ENCODE results near the gene CHFR. TPM values are rescaled to one million over a fixed set of nuclear protein-coding genes. Genes with fewer than 3 reads are reported as not detected.

CHFR gene
- total and polyA plus RNA-seq, 2 of the 4 experiments (the other 2 are of a cell fraction): 13.4 to 35.3 TPM

GRCh38 chr12:132814232-132814631 lies 73.2 kb downstream of the CHFR start:
- Histone ChIP-seq H2BK5ac (ENCODE audit: low read depth, low read length, poor library complexity, severe bottlenecking) (no peak overlapping the region), H3K4me2 (ENCODE audit: low read depth, low read length) (no peak overlapping the region), H2BK120ac (ENCODE audit: low read depth, low read length) (no peak overlapping the region), H4K5ac (ENCODE audit: low read depth, low read length) (no peak overlapping the region), H3K18ac (ENCODE audit: low read depth, low read length) (no peak overlapping the region), H2BK15ac (ENCODE audit: low read depth, low read length) (no peak overlapping the region), H3K23ac (ENCODE audit: low read depth, low read length) (no peak overlapping the region), H4K8ac (ENCODE audit: low read depth in 2 of 2, low read length in 2 of 2) (no peak overlapping the region), H3K9ac (ENCODE audit: low read depth, low read length) (no peak overlapping the region), H2AFZ (replicated peaks; ENCODE audit: low read length, poor library complexity) (no peak overlapping the region), H2AK5ac (ENCODE audit: low read depth, low read length) (no peak overlapping the region), H3K27ac (ENCODE audit: insufficient read depth, low read length) (no peak overlapping the region), H4K20me1 (ENCODE audit: insufficient read depth, low read length) (peaks cover 86% of the 10 kb centered on the region), H3K56ac (ENCODE audit: extremely low read depth, insufficient read depth, low read length) (no peak overlapping the region), H3K4me1 (ENCODE audit: control insufficient read depth, insufficient read depth, low read length) (peaks cover 5% of the 10 kb centered on the region), H3K9me3 (ENCODE audit: control insufficient read depth, insufficient read depth, low read length) (no peaks in the 10 kb centered on the region), H4K91ac (ENCODE audit: insufficient read depth, low read depth, low read length) (no peak overlapping the region), H3K9me1 (ENCODE audit: insufficient read depth, low read length) (peaks cover 16% of the 10 kb centered on the region), H2BK20ac (ENCODE audit: low read depth, low read length) (no peak overlapping the region), H3K27me3 (ENCODE audit: control insufficient read depth, insufficient read depth, low read length) (no peaks in the 10 kb centered on the region), H2AK9ac (replicated peaks; ENCODE audit: low read depth, low read length, poor library complexity) (no peak overlapping the region), H3K36me3 (ENCODE audit: control insufficient read depth, insufficient read depth, low read length) (peaks cover 69% of the 10 kb centered on the region), H3K14ac (replicated peaks; ENCODE audit: low read depth, low read length) (no peak overlapping the region), H3K79me1 (ENCODE audit: low read depth in 1 of 2, low read length in 2 of 2) (peaks cover 17 to 66% of the 10 kb centered on the region in 2 experiments; a peak in 3 of 4 replicates), H3K4ac (ENCODE audit: low read depth, low read length) (no peak overlapping the region), H3K4me3 (ENCODE audit: insufficient read depth, low read depth, low read length) (no peak overlapping the region)
- 99% methylated on average over 14 of the region's 21 CpGs; no CpG with 5 or more reads in 1 of the 2 experiments for WGBS, 2 experiments (ENCODE audit: extremely low coverage in 2 of 2, insufficient read length in 1 of 2)
- in situ Hi-C loops (cut with MboI; ENCODE audit: low sequenced_read_pairs) (no loop called here), intact Hi-C loops (cut with micrococcal nuclease) (no loop called here), dilution Hi-C loops (cut with HindIII; ENCODE audit: low sequenced_read_pairs, unreplicated experiment) (no loop called here)
- ChIA-PET POLR2A (ENCODE audit: unreplicated experiment) (no interaction called here), CTCF (no interaction called here)
- no peak for ATAC-seq (ENCODE audit: low read depth)
- TF ChIP-seq CEBPB (IDR thresholded peaks at IDR 0.05; ENCODE audit: low read depth, low read length) (no peak), RAD21 (IDR thresholded peaks at IDR 0.05; ENCODE audit: low read length) (no peak), RCOR1 (IDR thresholded peaks at IDR 0.05; ENCODE audit: insufficient replicate concordance, low read length) (no peak), MAZ (IDR thresholded peaks at IDR 0.05; ENCODE audit: borderline replicate concordance, low read depth, low read length) (no peak), POLR2A (IDR thresholded peaks at IDR 0.05; ENCODE audit: low read depth, low read length) (no peak), MAFK (IDR thresholded peaks at IDR 0.05; ENCODE audit: low read depth, low read length) (no peak), MXI1 (IDR thresholded peaks at IDR 0.05; ENCODE audit: borderline replicate concordance, low read depth, low read length) (no peak), CHD1 (IDR thresholded peaks at IDR 0.05; ENCODE audit: low read depth, low read length) (no peak), SMC3 (IDR thresholded peaks at IDR 0.05; ENCODE audit: low read depth, low read length) (no peak), NFE2L2 (IDR thresholded peaks at IDR 0.05; ENCODE audit: low read depth, low read length) (no peak), ELK1 (IDR thresholded peaks at IDR 0.05; ENCODE audit: borderline replicate concordance, low read depth, low read length) (no peak), RFX5 (IDR thresholded peaks at IDR 0.05; ENCODE audit: low read depth, low read length) (no peak)
- TF ChIP-seq, protein P1, sequence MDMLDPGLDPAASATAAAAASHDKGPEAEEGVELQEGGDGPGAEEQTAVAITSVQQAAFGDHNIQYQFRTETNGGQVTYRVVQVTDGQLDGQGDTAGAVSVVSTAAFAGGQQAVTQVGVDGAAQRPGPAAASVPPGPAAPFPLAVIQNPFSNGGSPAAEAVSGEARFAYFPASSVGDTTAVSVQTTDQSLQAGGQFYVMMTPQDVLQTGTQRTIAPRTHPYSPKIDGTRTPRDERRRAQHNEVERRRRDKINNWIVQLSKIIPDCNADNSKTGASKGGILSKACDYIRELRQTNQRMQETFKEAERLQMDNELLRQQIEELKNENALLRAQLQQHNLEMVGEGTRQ (IDR thresholded peaks at IDR 0.05; ENCODE audit: low read depth, low read length): no peak
- BruUV-seq (replicated peaks): no TSS peak
- DNase-seq: no peak
